Mononuclear cell (primary cell): ENCODE results near the gene DGKQ. TPM values are rescaled to one million over a fixed set of nuclear protein-coding genes. Genes with fewer than 3 reads are reported as not detected.

Experiments
- H3K27me3 ChIP-seq: 2 replicates; pipeline ENCODE4 v1.6.0; 2011; ENCODE audit warnings: low read length, control low read depth; ENCODE audit not compliant: insufficient read depth
- H3K4me1 ChIP-seq: 2 replicates; pipeline ENCODE4 v1.5.1; 2011; ENCODE audit warnings: mild to moderate bottlenecking, low read length, control low read depth; ENCODE audit not compliant: insufficient read depth
- H3K4me3 ChIP-seq: 2 replicates; pipeline ENCODE4 v1.5.1; 2011; ENCODE audit warnings: mild to moderate bottlenecking, low read length, moderate library complexity
- H3K9me3 ChIP-seq: 2 replicates; pipeline ENCODE4 v1.5.1; 2011; ENCODE audit warnings: low read depth, mild to moderate bottlenecking, control low read depth, low read length
- total RNA-seq: library from RNA; depleted of rRNA; stranded (reverse); fragments of >200 nt; gene quantifications from one replicate; pipeline ENCODE4 v1.2.3, GENCODE V29; 2012

The DGKQ gene
- total RNA-seq, 1 donor: 10.8 TPM

GRCh38 chr4:910366-911091 is 62.8 kb downstream of the DGKQ start:
- peaks cover 12% of the 10 kb centered on the region for H3K4me1 ChIP-seq
- H3K4me3 ChIP-seq: no peak overlapping the region
- H3K27me3 ChIP-seq: no peaks in the 10 kb centered on the region
- H3K9me3 ChIP-seq: no peaks in the 10 kb centered on the region

- Histone ChIP-seq H3K4me1 (peaks cover 5% of the 10 kb centered on the region), H3K9me3 (no peaks in the 10 kb centered on the region), H3K27me3 (no peaks in the 10 kb centered on the region)
These were observed 63.5 kb downstream of the DGKQ start for GRCh38 chr4:909821-910220.

GRCh38 chr4:909131-909571 is 64.2 kb downstream of the DGKQ start:
- H3K9me3 ChIP-seq: no peaks in the 10 kb centered on the region
- no peaks in the 10 kb centered on the region for H3K27me3 ChIP-seq
- H3K4me1 ChIP-seq: no peaks in the 10 kb centered on the region
- no peak overlapping the region for H3K4me3 ChIP-seq

More at GRCh38 chr4:909821-910220, 63.5 kb downstream of the DGKQ start:
- H3K4me3 ChIP-seq: no peak overlapping the region

Other genes with a start within 250 kb of the DGKQ start
- 0.10 TPM for gene CPLX1, start 147.4 kb downstream of the DGKQ start, total RNA-seq
- 62.2 TPM for gene GAK, start 41.3 kb downstream of the DGKQ start, total RNA-seq
- gene TMEM175, start 41.1 kb downstream of the DGKQ start, total RNA-seq: 15.4 TPM
- 8.5 TPM for gene IDUA, start 13.5 kb upstream of the DGKQ start, total RNA-seq
- 0.10 TPM for gene SLC26A1, start 19.8 kb upstream of the DGKQ start, total RNA-seq
- 5.8 TPM for gene FGFRL1, start 38.1 kb upstream of the DGKQ start, total RNA-seq
- gene RNF212, start 140.0 kb upstream of the DGKQ start, total RNA-seq: 3.1 TPM
- 25.5 TPM for gene SPON2, start 199.0 kb upstream of the DGKQ start, total RNA-seq